Effector memory CD4-positive, alpha-beta T cell (primary cell): ENCODE data around the gene SPPL3.
"Not testable (repeated sequence)": the region's sequence is repeated elsewhere in the genome, so short reads cannot be mapped to it uniquely, and the experiment has no call there.

Experiments
- DNase-seq, 3 donors: peaks; one replicate each; pipeline ENCODE4 v3.0.0-alpha.2; 2020
- H3K27ac ChIP-seq: 2 replicates; pipeline ENCODE4 v1.7.0; 2013; ENCODE audit warnings: mild to moderate bottlenecking, low read length, moderate library complexity; ENCODE audit not compliant: insufficient read depth, poor library complexity, severe bottlenecking
- H3K27me3 ChIP-seq: replicated peaks from 2 replicates; pipeline ENCODE4 v1.7.0; 2013; ENCODE audit warnings: mild to moderate bottlenecking, low read length; ENCODE audit not compliant: insufficient read depth, control insufficient read depth, poor library complexity, severe bottlenecking
- H3K36me3 ChIP-seq: 2 replicates; pipeline ENCODE4 v1.7.0; 2013; ENCODE audit warnings: mild to moderate bottlenecking, low read length, moderate library complexity; ENCODE audit not compliant: control insufficient read depth, insufficient read depth
- H3K4me1 ChIP-seq: 2 replicates; pipeline ENCODE4 v1.7.0; 2013; ENCODE audit warnings: low read length, mild to moderate bottlenecking; ENCODE audit not compliant: control insufficient read depth, insufficient read depth, poor library complexity, severe bottlenecking
- H3K4me3 ChIP-seq: 2 replicates; pipeline ENCODE4 v1.7.0; 2013; ENCODE audit warnings: low read length, low read depth, mild to moderate bottlenecking; ENCODE audit not compliant: insufficient read depth, poor library complexity, severe bottlenecking
- H3K9me3 ChIP-seq: 2 replicates; pipeline ENCODE4 v1.7.0; 2013; ENCODE audit warnings: mild to moderate bottlenecking, low read length, moderate library complexity; ENCODE audit not compliant: control insufficient read depth

The SPPL3 gene

GRCh38 chr12:120792456-120792855 is 111.7 kb downstream of the SPPL3 start:
- H3K27me3 ChIP-seq, H3K36me3 ChIP-seq, H3K9me3 ChIP-seq, H3K4me3 ChIP-seq, H3K4me1 ChIP-seq, H3K27ac ChIP-seq, DNase-seq: not testable (repeated sequence)

GRCh38 chr12:120791669-120792176 is 112.4 kb downstream of the SPPL3 start:
- no peak for DNase-seq

DNA sequence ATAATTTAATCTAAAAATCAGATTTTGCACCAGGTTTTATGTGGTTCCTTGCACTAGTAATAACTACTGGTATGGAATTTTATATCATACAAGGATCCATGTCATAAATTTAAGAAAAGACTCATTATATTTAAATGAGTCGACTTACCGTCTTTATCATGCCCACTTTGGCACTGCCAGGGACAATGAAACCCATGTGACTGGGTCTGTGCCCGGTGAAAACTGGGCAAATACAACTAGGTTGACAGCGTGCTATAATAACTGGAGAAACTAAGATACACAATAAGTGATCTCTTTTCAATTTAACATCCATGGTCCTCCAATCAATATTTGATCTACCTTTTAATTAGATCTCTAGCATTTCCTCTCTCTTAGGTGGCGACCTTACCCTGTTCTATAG is 114.0 kb downstream of the SPPL3 start:
- Histone ChIP-seq H3K36me3 (no peaks in the 10 kb centered on the region), H3K9me3 (no peaks in the 10 kb centered on the region), H3K27me3 (no peaks in the 10 kb centered on the region), H3K4me3 (no peak overlapping the region), H3K4me1 (no peaks in the 10 kb centered on the region), H3K27ac (no peak overlapping the region)
- no peak for DNase-seq

More at GRCh38 chr12:120791669-120792176, 112.4 kb downstream of the SPPL3 start:
- Histone ChIP-seq H3K27ac (no peak overlapping the region), H3K27me3 (no peaks in the 10 kb centered on the region), H3K4me1 (no peaks in the 10 kb centered on the region), H3K36me3 (peaks cover 4% of the 10 kb centered on the region), H3K9me3 (peaks cover 5% of the 10 kb centered on the region), H3K4me3 (no peak overlapping the region)

DNA sequence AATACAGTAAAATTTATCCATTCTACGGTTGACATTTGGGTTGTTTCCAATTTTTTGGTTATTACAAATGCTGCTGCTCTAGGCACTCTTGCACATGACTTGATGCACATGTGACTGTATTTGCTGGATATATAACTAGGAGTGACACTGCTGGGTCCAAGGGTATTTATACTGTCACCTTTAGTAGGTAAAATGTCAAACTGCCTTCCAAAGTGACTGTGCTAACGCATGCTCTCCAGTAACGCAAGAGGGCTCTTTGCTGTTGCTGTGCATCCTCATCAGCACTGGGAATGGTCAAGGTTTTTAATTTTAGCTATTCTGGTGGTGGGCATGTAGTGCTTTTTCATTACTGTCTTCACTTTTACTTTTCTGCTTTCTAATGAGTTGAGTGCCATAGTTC is 116.3 kb downstream of the SPPL3 start:
- H3K9me3 ChIP-seq = no peaks in the 10 kb centered on the region

GRCh38 chr12:120784804-120785203 is 119.4 kb downstream of the SPPL3 start:
- DNase-seq = no peak
- H3K27me3 ChIP-seq = no peaks in the 10 kb centered on the region
- H3K4me1 ChIP-seq = no peaks in the 10 kb centered on the region
- H3K4me3 ChIP-seq = no peak overlapping the region
- no peaks in the 10 kb centered on the region for H3K9me3 ChIP-seq
- peaks cover 11% of the 10 kb centered on the region for H3K36me3 ChIP-seq
- no peak overlapping the region for H3K27ac ChIP-seq

More for the DNA sequence above, 116.3 kb downstream of the SPPL3 start:
- no peak for DNase-seq
- Histone ChIP-seq H3K4me1 (no peaks in the 10 kb centered on the region), H3K4me3 (no peak overlapping the region), H3K27me3 (no peaks in the 10 kb centered on the region), H3K36me3 (no peaks in the 10 kb centered on the region), H3K27ac (no peak overlapping the region)

DNA sequence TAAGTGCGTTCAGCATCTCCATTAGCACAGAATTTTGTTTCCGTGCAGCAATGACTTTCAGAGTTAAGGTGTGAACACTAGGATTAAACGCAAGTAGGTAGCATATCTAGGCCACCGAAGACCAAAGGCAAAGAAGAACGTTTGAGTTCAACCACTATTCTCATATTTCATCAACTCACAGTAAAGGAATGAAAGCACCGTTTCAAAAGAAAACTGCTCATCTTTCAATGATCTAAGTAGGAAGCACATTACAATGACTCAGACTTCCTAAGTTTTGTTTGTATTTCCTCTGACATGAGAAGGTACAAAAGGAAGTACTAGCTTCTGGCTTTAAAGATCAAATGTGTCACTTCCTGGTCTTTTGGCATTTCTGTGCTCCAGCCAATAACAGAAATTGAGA is 121.0 kb downstream of the SPPL3 start:
- H3K27ac ChIP-seq = no peak overlapping the region
- H3K4me3 ChIP-seq = no peak overlapping the region
- no peaks in the 10 kb centered on the region for H3K4me1 ChIP-seq
- H3K27me3 ChIP-seq = no peaks in the 10 kb centered on the region
- no peak for DNase-seq
- no peaks in the 10 kb centered on the region for H3K9me3 ChIP-seq
- H3K36me3 ChIP-seq = peaks cover 17% of the 10 kb centered on the region

DNA sequence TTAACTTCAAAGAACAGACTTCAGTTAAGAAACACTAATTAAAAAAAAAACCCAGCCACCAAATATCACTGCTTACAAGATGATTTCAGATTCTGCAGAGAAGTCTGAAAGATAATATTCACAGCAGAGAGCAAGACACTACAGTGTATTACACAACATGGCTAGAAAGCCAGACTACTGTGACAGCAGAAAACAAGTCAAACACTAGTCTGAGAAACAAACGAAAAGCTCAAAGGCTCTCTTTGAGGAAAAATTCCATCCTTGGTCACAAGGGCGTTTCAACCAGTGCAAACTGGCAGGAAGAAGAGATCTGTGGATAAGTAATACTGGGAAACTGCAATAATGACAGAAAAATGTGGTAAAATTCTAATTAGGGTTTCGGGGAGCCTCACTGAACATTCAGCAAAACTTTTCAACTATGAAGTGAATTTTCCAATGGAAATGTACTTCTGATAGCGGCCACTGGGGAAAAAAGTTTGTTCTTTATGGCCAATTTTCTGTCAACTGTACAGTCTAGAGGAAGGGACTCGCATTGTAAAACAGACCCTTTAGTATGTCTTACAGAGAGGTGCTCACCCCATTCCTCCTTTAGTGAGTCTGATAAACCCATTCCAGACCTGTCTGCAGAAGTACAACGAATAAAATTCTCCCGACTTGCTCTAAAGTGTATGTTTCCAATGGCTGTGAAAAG is 128.2 kb downstream of the SPPL3 start:
- Histone ChIP-seq H3K4me1 (no peaks in the 10 kb centered on the region), H3K27me3 (no peaks in the 10 kb centered on the region), H3K27ac (no peak overlapping the region), H3K9me3 (no peaks in the 10 kb centered on the region), H3K36me3 (peaks cover 20% of the 10 kb centered on the region), H3K4me3 (no peak overlapping the region)
- no peak for DNase-seq

GRCh38 chr12:120774169-120774916 is 129.8 kb downstream of the SPPL3 start:
- Histone ChIP-seq H3K4me1 (no peaks in the 10 kb centered on the region), H3K27me3 (no peaks in the 10 kb centered on the region), H3K27ac (no peak overlapping the region), H3K9me3 (no peaks in the 10 kb centered on the region), H3K36me3 (peaks cover 23% of the 10 kb centered on the region), H3K4me3 (no peak overlapping the region)
- no peak for DNase-seq

- no peak overlapping the region for H3K27ac ChIP-seq
- no peaks in the 10 kb centered on the region for H3K9me3 ChIP-seq
- no peak for DNase-seq
- no peak overlapping the region for H3K4me3 ChIP-seq
- H3K27me3 ChIP-seq = no peaks in the 10 kb centered on the region
- no peaks in the 10 kb centered on the region for H3K4me1 ChIP-seq
- peaks cover 49% of the 10 kb centered on the region for H3K36me3 ChIP-seq
Measured at GRCh38 chr12:120771097-120771496, 133.1 kb downstream of the SPPL3 start.
